Sigmoid colon (tissue), 4 donors: ENCODE results near the gene PI4KA.

Experiments
- CTCF ChIP-seq, 4 experiments: fragments of 450-650 bp in 3 of 4; fragments of 200-600 bp in 1 of 4; IDR thresholded peaks; one replicate each; pipeline ENCODE4 v1.5.1; 2016 to 2019; ENCODE audit warnings: antibody characterized with exemption in 4 of 4, mild to moderate bottlenecking in 3 of 4, moderate library complexity in 2 of 4
- EP300 ChIP-seq, 4 donors: sonication (generic); formaldehyde crosslinking; IDR thresholded peaks; one replicate each; pipeline ENCODE4 v1.6.1; 2017; ENCODE audit warnings: antibody characterized with exemption in 4 of 4
- POLR2A ChIP-seq, 2 donors: fragments of 450-650 bp; IDR thresholded peaks; one replicate each; pipeline ENCODE4 v1.6.1; 2016; ENCODE audit warnings: antibody characterized with exemption in 2 of 2, mild to moderate bottlenecking in 2 of 2, moderate library complexity in 2 of 2
- POLR2AphosphoS5 ChIP-seq, 4 donors: sonication (generic); formaldehyde crosslinking; IDR thresholded peaks; one replicate each; pipeline ENCODE4 v1.6.1; 2017; ENCODE audit warnings: antibody characterized with exemption in 4 of 4

DNA sequence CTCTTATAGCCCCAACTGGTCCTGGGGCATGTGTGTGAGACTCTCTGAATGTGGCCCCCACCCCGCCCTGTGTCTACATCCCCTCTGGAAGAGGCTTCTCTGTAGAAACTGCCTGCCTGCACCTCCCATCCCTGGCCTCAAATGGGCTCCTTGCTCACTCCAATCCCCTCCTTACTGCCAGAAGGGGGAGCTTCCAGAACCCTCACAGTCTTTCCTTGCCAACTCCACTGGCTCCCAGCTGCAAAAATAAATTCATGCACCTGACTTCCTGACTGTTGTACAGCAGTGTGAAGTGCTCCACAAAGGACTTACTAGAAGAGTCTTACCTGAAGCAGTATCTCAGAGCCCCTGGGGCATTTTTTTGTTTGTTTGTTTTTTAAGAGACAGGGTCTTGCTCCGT is 99.9 kb downstream of the PI4KA start:
- TF ChIP-seq POLR2AphosphoS5 (IDR thresholded peaks at IDR 0.05) (no peak), CTCF (IDR thresholded peaks at IDR 0.05) (no peak), POLR2A (IDR thresholded peaks at IDR 0.05) (no peak), EP300 (IDR thresholded peaks at IDR 0.05) (no peak)
